H1 (cell line): ENCODE measurements around the gene PDK4. TPM values are rescaled to one million over a fixed set of nuclear protein-coding genes. Genes with fewer than 3 reads are reported as not detected.

ENCODE experiments used
- CTCF ChIA-PET: fragments of 300-600 bp; sonication (Branson Sonifier 250); formaldehyde crosslinking; loops from one replicate; lab custom pipeline; 2021; ENCODE audit not compliant: partially characterized antibody; lab: Charles Lee
- POLR2A ChIA-PET: fragments of 300-600 bp; sonication (Branson Sonifier 250); formaldehyde crosslinking; loops from one replicate; lab custom pipeline; 2021; ENCODE audit warnings: inconsistent platforms; ENCODE audit not compliant: partially characterized antibody; lab: Charles Lee
- DNase-seq, 2 experiments: peaks; one replicate each; pipeline versions ENCODE4 v3.0.0 to v3.0.0-alpha.2; 2010 to 2022; ENCODE audit warnings: low spot score in 2 of 2, low read depth in 1 of 2, mixed read lengths in 1 of 2
- FAIRE-seq: peaks from 2 replicates; lab custom pipeline; 2011; peaks lifted over from hg19 to GRCh38; lab: Jason Lieb, UNC
- H2AFZ ChIP-seq: 2 replicates; pipeline ENCODE4 v1.8.1; 2012; ENCODE audit warnings: low read length, inconsistent platforms
- H2AK5ac ChIP-seq: 2 replicates; pipeline ENCODE4 v1.6.1; 2013; ENCODE audit warnings: low read depth, low read length
- H2BK120ac ChIP-seq: replicated peaks from 2 replicates; pipeline ENCODE3; 2013; ENCODE audit warnings: low read depth, low read length, inconsistent platforms
- H2BK12ac ChIP-seq: 2 replicates; pipeline ENCODE4 v1.6.1; 2013; ENCODE audit warnings: low read depth, low read length
- H2BK15ac ChIP-seq: 2 replicates; pipeline ENCODE4 v1.6.1; 2013; ENCODE audit warnings: low read length
- H2BK20ac ChIP-seq: 2 replicates; pipeline ENCODE4 v1.6.1; 2013; ENCODE audit warnings: low read length
- H2BK5ac ChIP-seq: 2 replicates; pipeline ENCODE4 v1.6.1; 2013; ENCODE audit warnings: low read depth, low read length
- H3K14ac ChIP-seq: 2 replicates; pipeline ENCODE4 v1.6.1; 2013; ENCODE audit warnings: inconsistent platforms; ENCODE audit not compliant: insufficient read length
- H3K18ac ChIP-seq: 2 replicates; pipeline ENCODE4 v1.6.1; 2013; ENCODE audit warnings: low read length; ENCODE audit errors: extremely low read depth
- H3K23ac ChIP-seq: 2 replicates; pipeline ENCODE4 v1.6.1; 2013; ENCODE audit warnings: inconsistent platforms; ENCODE audit not compliant: insufficient read length
- H3K23me2 ChIP-seq: 2 replicates; pipeline ENCODE4 v1.6.1; 2013; ENCODE audit warnings: low read depth, low read length
- H3K27ac ChIP-seq: 2 replicates; pipeline ENCODE4 v1.6.1; 2011; ENCODE audit warnings: low read depth, low read length, inconsistent platforms
- H3K27me3 ChIP-seq, 4 experiments: replicated peaks in 1 of 4; 1 replicate in 1 of 4; 2 replicates in 3 of 4; pipeline versions ENCODE4 v1.6.1 to v1.8.1; 2011 to 2013; ENCODE audit warnings: low read length in 3 of 4, mild to moderate bottlenecking in 3 of 4, inconsistent platforms in 2 of 4, mixed read lengths in 2 of 4, moderate library complexity in 1 of 4; ENCODE audit not compliant: control insufficient read depth in 3 of 4, insufficient read depth in 3 of 4; ENCODE audit errors: extremely low read depth in 1 of 4
- H3K36me3 ChIP-seq, 4 experiments: 2 replicates each; pipeline versions ENCODE4 v1.6.1 to v1.8.1; 2011 to 2013; ENCODE audit warnings: mild to moderate bottlenecking in 4 of 4, low read length in 3 of 4, moderate library complexity in 2 of 4, control low read depth in 1 of 4, inconsistent platforms in 1 of 4; ENCODE audit not compliant: insufficient read depth in 4 of 4, control insufficient read depth in 2 of 4
- H3K4ac ChIP-seq: replicated peaks from 2 replicates; pipeline ENCODE3; 2013; ENCODE audit warnings: low read length, low read depth, mixed read lengths, inconsistent platforms; ENCODE audit not compliant: insufficient read length
- H3K4me1 ChIP-seq, 4 experiments: replicated peaks in 1 of 4; 1 replicate in 1 of 4; 2 replicates in 3 of 4; pipeline versions ENCODE4 v1.6.1 to v1.8.1; 2011 to 2013; ENCODE audit warnings: low read length in 3 of 4, inconsistent platforms in 2 of 4, mixed read lengths in 1 of 4; ENCODE audit not compliant: insufficient read depth in 4 of 4, control insufficient read depth in 3 of 4
- H3K4me2 ChIP-seq, 2 experiments: 2 replicates each; pipeline versions ENCODE4 v1.6.1 to v1.8.1; 2011 to 2013; ENCODE audit warnings: low read depth in 2 of 2, low read length in 2 of 2, control low read depth in 1 of 2, inconsistent platforms in 1 of 2, mild to moderate bottlenecking in 1 of 2; ENCODE audit not compliant: insufficient read depth in 1 of 2
- H3K4me3 ChIP-seq, 4 experiments: fragments of 200-600, 300-600 bp in 1 of 4; sonication (generic), shearing (Covaris generic), sonication (Bioruptor Twin) in 1 of 4; 2 replicates each; pipeline versions ENCODE4 v1.5.1 to v1.8.1; 2011 to 2016; ENCODE audit warnings: low read length in 4 of 4, low read depth in 3 of 4, control low read depth in 2 of 4, inconsistent platforms in 2 of 4, mild to moderate bottlenecking in 2 of 4, mixed read lengths in 1 of 4, moderate library complexity in 1 of 4; ENCODE audit not compliant: insufficient read depth in 2 of 4; ENCODE audit errors: extremely low read depth in 1 of 4
- H3K56ac ChIP-seq: replicated peaks from 2 replicates; pipeline ENCODE3; 2013; ENCODE audit warnings: low read depth, mild to moderate bottlenecking, mixed read lengths, low read length, inconsistent platforms; ENCODE audit not compliant: insufficient read length
- H3K79me1 ChIP-seq: 2 replicates; pipeline ENCODE4 v1.6.1; 2013; ENCODE audit warnings: low read depth, low read length, control low read depth
- H3K79me2 ChIP-seq, 2 experiments: 2 replicates each; pipeline versions ENCODE4 v1.6.1 to v1.8.1; 2012 to 2013; ENCODE audit warnings: low read length in 2 of 2, mild to moderate bottlenecking in 2 of 2, inconsistent platforms in 1 of 2; ENCODE audit not compliant: insufficient read depth in 2 of 2, control insufficient read depth in 1 of 2
- H3K9ac ChIP-seq, 4 experiments: replicated peaks in 1 of 4; 1 replicate in 1 of 4; 2 replicates in 3 of 4; pipeline versions ENCODE4 v1.6.1 to v1.8.1; 2011 to 2013; ENCODE audit warnings: low read depth in 3 of 4, low read length in 3 of 4, control low read depth in 2 of 4, mild to moderate bottlenecking in 2 of 4, moderate library complexity in 2 of 4, inconsistent platforms in 1 of 4; ENCODE audit errors: extremely low read depth in 1 of 4
- H3K9me3 ChIP-seq, 2 experiments: 2 replicates each; pipeline versions ENCODE4 v1.6.1 to v1.8.1; 2012 to 2013; ENCODE audit warnings: mild to moderate bottlenecking in 2 of 2, moderate library complexity in 2 of 2, control low read depth in 1 of 2, inconsistent platforms in 1 of 2, low read depth in 1 of 2, low read length in 1 of 2, mixed read lengths in 1 of 2; ENCODE audit not compliant: insufficient read depth in 2 of 2
- H4K20me1 ChIP-seq, 2 experiments: replicated peaks in 1 of 2; 2 replicates each; pipeline versions ENCODE3 to v1.8.1; 2011 to 2013; ENCODE audit warnings: inconsistent platforms in 2 of 2, low read length in 2 of 2, mild to moderate bottlenecking in 1 of 2; ENCODE audit not compliant: insufficient read depth in 2 of 2, control insufficient read depth in 1 of 2
- H4K5ac ChIP-seq: 2 replicates; pipeline ENCODE4 v1.6.1; 2013; ENCODE audit warnings: low read length, low read depth, mixed read lengths, inconsistent platforms; ENCODE audit not compliant: insufficient read length
- H4K8ac ChIP-seq: 2 replicates; pipeline ENCODE4 v1.8.0; 2013; ENCODE audit warnings: mild to moderate bottlenecking, moderate library complexity, low read length, inconsistent platforms; ENCODE audit not compliant: insufficient read depth; ENCODE audit errors: extremely low read depth
- H4K91ac ChIP-seq: replicated peaks from 2 replicates; pipeline ENCODE3; 2013; ENCODE audit warnings: low read length, mixed read lengths, inconsistent platforms; ENCODE audit not compliant: insufficient read length
- HDAC2 ChIP-seq, 2 experiments: fragments of 300-600 bp in 1 of 2; sonication (generic) in 1 of 2; IDR thresholded peaks; 2 replicates each; pipeline ENCODE4 v1.6.1; 2011 to 2012; ENCODE audit warnings: low read depth in 2 of 2, low read length in 2 of 2, mild to moderate bottlenecking in 2 of 2, moderate library complexity in 2 of 2, borderline replicate concordance in 1 of 2, inconsistent platforms in 1 of 2
- TCF12 ChIP-seq: IDR thresholded peaks from 2 replicates; pipeline ENCODE4 v1.6.1; 2011; ENCODE audit warnings: low read depth, mild to moderate bottlenecking, low read length
- WGBS, 2 experiments: shearing (Covaris generic) in 1 of 2; methylation state at CpG; one replicate each; pipeline versions ENCODE4 v1.1.6 to v1.1.7; 2013 to 2015; ENCODE audit warnings: low lambda C conversion rate in 2 of 2, mixed read lengths in 2 of 2, inconsistent platforms in 1 of 2, low coverage in 1 of 2, missing lambda C conversion rate in 1 of 2; ENCODE audit not compliant: insufficient replicate concordance in 2 of 2, insufficient coverage in 1 of 2, insufficient read length in 1 of 2; ENCODE audit errors: extremely low coverage in 1 of 2, missing lambda C conversion rate in 1 of 2; 5-methylcytosine and 5-hydroxymethylcytosine counted together
- polyA plus RNA-seq, 7 experiments: library from polyadenylated mRNA; depleted of rRNA in 3 of 7; stranded (reverse) in 5 of 7; unstranded in 2 of 7; fragments of >200 nt in 5 of 7; fragments of 200-250 nt in 2 of 7; gene quantifications; 1 replicate in 5 of 7; 2 replicates in 1 of 7; 4 replicates in 1 of 7; pipeline versions ENCODE4 v1.2.1 to v1.2.3, GENCODE V29; 2011 to 2013; ENCODE audit warnings: missing spikeins in 2 of 7, mixed read lengths in 2 of 7
- total RNA-seq: library from RNA; stranded (reverse); fragmentation: NEBNext Ultra II Directional; extraction: Animal tissue kit (Norgen Biotek cat#: 25700); gene quantifications from 2 replicates; pipeline ENCODE4 v1.2.1, GENCODE V29; 2021
- TF ChIP-seq, protein P1 (sequence below): IDR thresholded peaks from 2 replicates; pipeline ENCODE4 v1.6.1; 2012; ENCODE audit warnings: inconsistent platforms

Gene PDK4
- total and polyA plus RNA-seq, 2 of the 8 experiments (the other 6 are each of a cell fraction or from before 2014, with no cell fraction given) = 0.26 TPM; not detected in 1

DNA sequence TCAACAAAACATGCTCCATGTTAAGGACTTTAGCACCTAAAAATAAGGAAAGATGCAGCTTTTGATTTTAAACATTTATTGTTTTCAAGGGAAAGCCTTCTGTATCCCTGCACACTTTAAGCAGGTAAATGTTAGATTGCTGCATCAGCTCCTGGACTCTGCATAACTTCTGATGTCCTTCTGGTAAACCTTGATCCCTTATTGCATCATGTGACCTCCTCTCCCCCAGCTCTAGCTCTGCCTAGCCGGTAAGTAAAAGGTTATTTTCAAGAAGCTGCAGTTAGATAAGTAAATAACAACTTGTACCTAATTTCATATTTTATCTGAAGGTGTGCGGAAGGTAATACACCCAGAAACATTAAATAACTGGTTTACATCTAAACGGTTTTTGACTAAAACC is 37.5 kb downstream of the PDK4 start:
- ChIA-PET CTCF (interaction anchor here (1.0 to 3.4 kb wide), 6 partner anchors 14 to 129 kb away, joined by 3 to 13 read pairs (median 4); no protein-coding TSS in a partner anchor), POLR2A (no interaction called here)
- H3K79me1 ChIP-seq = no peaks in the 10 kb centered on the region
- H3K4ac ChIP-seq = no peak overlapping the region
- H2AK5ac ChIP-seq = no peak overlapping the region
- no peak overlapping the region for H2BK20ac ChIP-seq
- no peak overlapping the region for H3K18ac ChIP-seq
- H2BK5ac ChIP-seq = no peak overlapping the region
- peaks cover 0 to 2% (median 0%) of the 10 kb centered on the region in 4 experiments; a peak in 1 of 7 replicates for H3K27me3 ChIP-seq
- no peak overlapping the region for H2BK12ac ChIP-seq
- H3K79me2 ChIP-seq = no peaks in the 10 kb centered on the region
- H3K14ac ChIP-seq = no peak overlapping the region
- no peaks in the 10 kb centered on the region for H3K9me3 ChIP-seq
- H2AFZ ChIP-seq = no peak overlapping the region
- no peak overlapping the region for H3K4me3 ChIP-seq
- no peaks in the 10 kb centered on the region for H3K23me2 ChIP-seq
- no peak overlapping the region for H2BK120ac ChIP-seq
- H4K20me1 ChIP-seq = no peaks in the 10 kb centered on the region
- FAIRE-seq = no peak
- no peak overlapping the region for H3K9ac ChIP-seq
- H3K56ac ChIP-seq = no peak overlapping the region
- WGBS, 2 experiments = 87% methylated on average over 3 of the region's 3 CpGs; no CpG with 5 or more reads in 1 of the 2 experiments
- H4K5ac ChIP-seq = no peak overlapping the region
- no peak for DNase-seq
- TF ChIP-seq HDAC2 (IDR thresholded peaks at IDR 0.05; ENCODE audit: borderline replicate concordance in 1 of 2, low read depth in 2 of 2, low read length in 2 of 2) (no peak), TCF12 (no peak)
- TF ChIP-seq, protein P1, sequence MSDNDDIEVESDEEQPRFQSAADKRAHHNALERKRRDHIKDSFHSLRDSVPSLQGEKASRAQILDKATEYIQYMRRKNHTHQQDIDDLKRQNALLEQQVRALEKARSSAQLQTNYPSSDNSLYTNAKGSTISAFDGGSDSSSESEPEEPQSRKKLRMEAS = no peak
- no peaks in the 10 kb centered on the region for H3K4me1 ChIP-seq
- no peak overlapping the region for H3K23ac ChIP-seq
- no peak overlapping the region for H3K4me2 ChIP-seq
- no peak overlapping the region for H4K91ac ChIP-seq
- H2BK15ac ChIP-seq = no peak overlapping the region
- H4K8ac ChIP-seq = no peak overlapping the region
- no peak overlapping the region for H3K27ac ChIP-seq
- no peaks in the 10 kb centered on the region for H3K36me3 ChIP-seq
